HG03565 (cell line): ENCODE data around the gene DOCK10.

Source experiments
- ATAC-seq: cut with Tn5 transposase; IDR thresholded peaks from one replicate; pipeline ENCODE4 v1.9.1; 2021; ENCODE audit warnings: mild to moderate bottlenecking, moderate library complexity; ENCODE audit not compliant: unreplicated experiment

DOCK10 gene

GRCh38 chr2:224729435-224729834 lies 312.8 kb downstream of the DOCK10 start:
- ATAC-seq = no peak

- ATAC-seq = no peak
These were observed 317.9 kb downstream of the DOCK10 start for GRCh38 chr2:224724331-224724730.

GRCh38 chr2:224723586-224724217 lies 318.6 kb downstream of the DOCK10 start:
- peak; percentile 74 for ATAC-seq

- ATAC-seq = no peak
These were observed 319.5 kb downstream of the DOCK10 start for GRCh38 chr2:224722770-224723169.

- no peak for ATAC-seq
These were observed 320.0 kb downstream of the DOCK10 start for GRCh38 chr2:224722250-224722649.

GRCh38 chr2:224716921-224717320 lies 325.3 kb downstream of the DOCK10 start:
- no peak for ATAC-seq

GRCh38 chr2:224716201-224716600 lies 326.1 kb downstream of the DOCK10 start, which contains the start of gene CCDC195:
TSS of gene CCDC195 (minus strand) at chr2:224716365. CDS start at chr2:224716365, 0 bp downstream.
- ATAC-seq = no peak
